Vagina (tissue), 2 donors: ENCODE results near the gene CHPF2. TPM values are rescaled to one million over a fixed set of nuclear protein-coding genes. Genes with fewer than 3 reads are reported as not detected.

Experiments used
- DNase-seq, 2 donors: peaks; one replicate each; pipeline ENCODE4 v3.0.0-alpha.2; 2017; ENCODE audit errors: extremely low spot score in 2 of 2
- H3K27ac ChIP-seq: fragments of 200-600 bp; sonication (generic); one replicate; pipeline ENCODE4 v1.5.1; 2019
- H3K27me3 ChIP-seq: fragments of 200-600 bp; sonication (generic); one replicate; pipeline ENCODE4 v1.5.1; 2019
- H3K36me3 ChIP-seq, 2 donors: fragments of 200-600 bp; sonication (generic); one replicate each; pipeline ENCODE4 v1.5.1; 2017 to 2019
- H3K4me1 ChIP-seq: fragments of 200-600 bp; sonication (generic); one replicate; pipeline ENCODE4 v1.5.1; 2019
- H3K4me3 ChIP-seq, 2 donors: fragments of 200-600 bp; sonication (generic); 1 replicate in 1 of 2; 2 replicates in 1 of 2; pipeline ENCODE4 v1.5.1; 2016 to 2019
- H3K9me3 ChIP-seq: fragments of 200-600 bp; sonication (generic); one replicate; pipeline ENCODE4 v1.5.1; 2019
- CTCF ChIP-seq, 3 experiments: fragments of 450-650 bp in 2 of 3; fragments of 200-600 bp in 1 of 3; sonication (generic) in 1 of 3; IDR thresholded peaks; one replicate each; pipeline ENCODE4 v1.5.1; 2017 to 2019; ENCODE audit warnings: antibody characterized with exemption in 3 of 3, mild to moderate bottlenecking in 2 of 3, moderate library complexity in 2 of 3
- POLR2A ChIP-seq, 2 donors: fragments of 450-650 bp; IDR thresholded peaks; one replicate each; pipeline ENCODE4 v1.6.1; 2017; ENCODE audit warnings: antibody characterized with exemption in 2 of 2, mild to moderate bottlenecking in 2 of 2, moderate library complexity in 2 of 2
- POLR2AphosphoS5 ChIP-seq, 2 donors: sonication (generic); formaldehyde crosslinking; IDR thresholded peaks; one replicate each; pipeline ENCODE4 v1.9.0; 2017; ENCODE audit warnings: antibody characterized with exemption in 2 of 2, mild to moderate bottlenecking in 2 of 2, low read depth in 1 of 2; ENCODE audit not compliant: insufficient read depth in 1 of 2
- intact Hi-C: fragments of 100-400 bp; cut with DNase I; formaldehyde crosslinking; loops from one replicate; pipeline ENCODE4 v1.15.1; 2023
- total RNA-seq: library from RNA; depleted of rRNA; stranded (reverse); fragments of >200 nt; gene quantifications from one replicate; pipeline ENCODE4 v1.2.3, GENCODE V29; 2016

Gene CHPF2
- total RNA-seq, 1 donor from 2014 or later: 28.0 TPM

- H3K4me3 ChIP-seq: no peak overlapping the region
- H3K27ac ChIP-seq: peak overlapping the region; percentile 36
- intact Hi-C loops: no loop called here
- peaks cover 38% of the 10 kb centered on the region for H3K4me1 ChIP-seq
- no peaks in the 10 kb centered on the region for H3K9me3 ChIP-seq
- no peaks in the 10 kb centered on the region for H3K36me3 ChIP-seq
- no peak for DNase-seq
- no peaks in the 10 kb centered on the region for H3K27me3 ChIP-seq
- TF ChIP-seq CTCF (IDR thresholded peaks at IDR 0.05) (no peak), POLR2A (IDR thresholded peaks at IDR 0.05) (no peak)
These were observed 40.6 kb downstream of the CHPF2 start for GRCh38 chr7:151272877-151273276.

- H3K9me3 ChIP-seq: no peaks in the 10 kb centered on the region
- no peak for DNase-seq
- H3K4me1 ChIP-seq: peaks cover 38% of the 10 kb centered on the region
- H3K36me3 ChIP-seq: no peaks in the 10 kb centered on the region
- no peak overlapping the region for H3K4me3 ChIP-seq
- TF ChIP-seq POLR2A (IDR thresholded peaks at IDR 0.05): no peak
- no peak for TF ChIP-seq CTCF (IDR thresholded peaks at IDR 0.05)
- intact Hi-C loops: no loop called here
- no peak overlapping the region for H3K27ac ChIP-seq
- no peaks in the 10 kb centered on the region for H3K27me3 ChIP-seq
These were observed 41.5 kb downstream of the CHPF2 start for GRCh38 chr7:151273651-151274390.

- Histone ChIP-seq H3K4me3 (no peak overlapping the region), H3K27me3 (no peaks in the 10 kb centered on the region), H3K9me3 (no peaks in the 10 kb centered on the region), H3K36me3 (no peaks in the 10 kb centered on the region), H3K27ac (no peak overlapping the region), H3K4me1 (peaks cover 38% of the 10 kb centered on the region)
- TF ChIP-seq POLR2AphosphoS5 (IDR thresholded peaks at IDR 0.05; ENCODE audit: insufficient read depth in 1 of 2, low read depth in 1 of 2) (no peak), POLR2A (IDR thresholded peaks at IDR 0.05) (no peak), CTCF (IDR thresholded peaks at IDR 0.05) (no peak)
- intact Hi-C loops: no loop called here
- no peak for DNase-seq
These were observed 42.1 kb downstream of the CHPF2 start for GRCh38 chr7:151274396-151274795.

GRCh38 chr7:151274936-151275812 lies 42.9 kb downstream of the CHPF2 start:
- H3K9me3 ChIP-seq: no peaks in the 10 kb centered on the region
- peak overlapping the region; percentile 33 for H3K27ac ChIP-seq
- intact Hi-C loops: no loop called here
- no peak for DNase-seq
- H3K4me1 ChIP-seq: peaks cover 38% of the 10 kb centered on the region
- no peak overlapping the region for H3K4me3 ChIP-seq
- H3K36me3 ChIP-seq: no peaks in the 10 kb centered on the region
- no peaks in the 10 kb centered on the region for H3K27me3 ChIP-seq
- no peak for TF ChIP-seq CTCF (IDR thresholded peaks at IDR 0.05)
- TF ChIP-seq POLR2AphosphoS5 (IDR thresholded peaks at IDR 0.05; ENCODE audit: insufficient read depth in 1 of 2, low read depth in 1 of 2): no peak
